GM12878 (cell line): ENCODE measurements around the gene MTMR10. TPM values are rescaled to one million over a fixed set of nuclear protein-coding genes. Genes with fewer than 3 reads are reported as not detected.

Experiments
- ATAC-seq: fragments of 200-7000 bp; cut with Tn5 transposase; 3 replicates; pipeline ENCODE4 v1.9.1; 2020; ENCODE audit warnings: mild to moderate bottlenecking, moderate library complexity
- BruUV-seq: library from RNA; stranded (reverse); fragments of 400-500 nt; replicated peaks from 2 replicates; lab custom pipeline; 2021; lab: Mats Ljungman, UMichigan
- CTCF ChIA-PET: fragments of 300-600 bp; sonication (Branson Sonifier 250); formaldehyde crosslinking; extraction: SDS; loops from one replicate; lab custom pipeline; 2021; ENCODE audit warnings: inconsistent platforms; lab: Yijun Ruan, JAX
- POLR2A ChIA-PET: fragments of 350-600 bp; formaldehyde crosslinking; extraction: SDS; loops from one replicate; lab custom pipeline; 2021; ENCODE audit warnings: inconsistent platforms; lab: Charles Lee
- RAD21 ChIA-PET: fragments of 300-600 bp; sonication (Branson Sonifier 250); formaldehyde crosslinking; loops from one replicate; lab custom pipeline; 2023; ENCODE audit warnings: antibody characterized with exemption; ENCODE audit not compliant: unreplicated experiment; lab: Charles Lee
- SMC1A ChIA-PET: fragments of 300-600 bp; sonication (Branson Sonifier 250); formaldehyde crosslinking; loops from one replicate; lab custom pipeline; 2023; ENCODE audit not compliant: unreplicated experiment, uncharacterized antibody; lab: Charles Lee
- DNase-seq: peaks from one replicate; pipeline ENCODE4 v3.0.0-alpha.2; 2011; ENCODE audit warnings: low read depth, low spot score
- FAIRE-seq: peaks from 3 replicates; lab custom pipeline; 2011; peaks lifted over from hg19 to GRCh38; lab: Jason Lieb, UNC
- H2AFZ ChIP-seq: 2 replicates; pipeline ENCODE4 v1.6.0; 2011; ENCODE audit warnings: low read depth, low read length, control low read depth; ENCODE audit not compliant: control insufficient read depth
- H3K27ac ChIP-seq: 2 replicates; pipeline ENCODE4 v1.5.1; 2011; ENCODE audit warnings: control low read depth; ENCODE audit not compliant: control insufficient read depth, insufficient read depth
- H3K27me3 ChIP-seq, 2 experiments: replicated peaks in 1 of 2; 2 replicates each; pipeline versions ENCODE4 v1.6.0 to v1.6.1; 2011; ENCODE audit warnings: low read length in 1 of 2; ENCODE audit not compliant: control insufficient read depth in 2 of 2, insufficient read depth in 2 of 2
- H3K36me3 ChIP-seq, 2 experiments: 2 replicates each; pipeline ENCODE4 v1.5.1; 2011; ENCODE audit warnings: low read length in 1 of 2; ENCODE audit not compliant: control insufficient read depth in 2 of 2, insufficient read depth in 2 of 2
- H3K4me1 ChIP-seq: 2 replicates; pipeline ENCODE4 v1.6.1; 2011; ENCODE audit warnings: mild to moderate bottlenecking, low read length, moderate library complexity, mixed read lengths; ENCODE audit not compliant: control insufficient read depth, insufficient read depth
- H3K4me2 ChIP-seq: 2 replicates; pipeline ENCODE4 v1.6.0; 2011; ENCODE audit warnings: control low read depth; ENCODE audit not compliant: control insufficient read depth, insufficient read depth
- H3K4me3 ChIP-seq: fragments of 200-600 bp; sonication (generic); 2 replicates; pipeline ENCODE4 v1.5.1; 2016
- H3K79me2 ChIP-seq: 2 replicates; pipeline ENCODE4 v1.6.0; 2011; ENCODE audit warnings: low read length; ENCODE audit not compliant: control insufficient read depth, insufficient read depth
- H3K9ac ChIP-seq: 2 replicates; pipeline ENCODE4 v1.8.0; 2011; ENCODE audit warnings: low read length, control low read depth, mixed read lengths; ENCODE audit not compliant: control insufficient read depth, insufficient read depth
- H3K9me3 ChIP-seq: replicated peaks from 3 replicates; pipeline ENCODE4 v1.5.1; 2011; ENCODE audit warnings: mild to moderate bottlenecking, low read length; ENCODE audit not compliant: control insufficient read depth, insufficient read depth
- H4K20me1 ChIP-seq: 2 replicates; pipeline ENCODE4 v1.6.0; 2011; ENCODE audit not compliant: control insufficient read depth, insufficient read depth
- IRF4 ChIP-seq: IDR thresholded peaks from 2 replicates; pipeline ENCODE4 v1.6.1; 2011; ENCODE audit warnings: low read depth, low read length
- RAD51 ChIP-seq: fragments of 450-650 bp; IDR thresholded peaks from 2 replicates; pipeline ENCODE4 v1.6.1; 2016; ENCODE audit warnings: moderate library complexity, mild to moderate bottlenecking, inconsistent platforms
- WGBS: methylation state at CpG from one replicate; pipeline ENCODE4 v1.1.6; 2016; ENCODE audit warnings: low lambda C conversion rate; ENCODE audit not compliant: insufficient replicate concordance, insufficient coverage; ENCODE audit errors: missing lambda C conversion rate; 5-methylcytosine and 5-hydroxymethylcytosine counted together
- in situ Hi-C: fragments of 300-500 bp; cut with MboI; formaldehyde crosslinking; loops from 9 replicates; pipeline ENCODE4 v1.14.3; 2018; ENCODE audit warnings: mixed read lengths
- intact Hi-C: fragments of 100-400 bp; cut with micrococcal nuclease; formaldehyde crosslinking; loops from one replicate; pipeline ENCODE4 v1.14.2; 2022; ENCODE audit not compliant: unreplicated experiment
- polyA plus RNA-seq, 11 experiments: library from polyadenylated mRNA; depleted of rRNA in 4 of 11; unstranded in 6 of 11; stranded (reverse) in 5 of 11; fragments of >200 nt; fragmentation: Nextera tagmentation in 4 of 11; fragmentation: Illumina TruSeq in 1 of 11; extraction: Ambion mirVana in 4 of 11; extraction: Trizol in 1 of 11; gene quantifications; 1 replicate in 1 of 11; 2 replicates in 10 of 11; pipeline versions ENCODE4 v1.2.1 to v1.2.3, GENCODE V29; 2011 to 2016; ENCODE audit warnings: inconsistent platforms in 2 of 11, missing spikeins in 2 of 11, low read depth in 1 of 11
- total RNA-seq, 4 experiments: library from RNA; depleted of rRNA in 3 of 4; stranded (reverse); fragments of >200 nt in 3 of 4; fragmentation: Illumina TruSeq in 1 of 4; extraction: Trizol in 1 of 4; gene quantifications; 2 replicates each; pipeline versions ENCODE4 v1.2.1 to v1.2.3, GENCODE V29; 2013 to 2021
- TF ChIP-seq, protein P1 (sequence below): fragments of 450-650 bp; IDR thresholded peaks from 2 replicates; pipeline ENCODE4 v1.6.1; 2017; ENCODE audit warnings: mild to moderate bottlenecking, moderate library complexity
- TF ChIP-seq, protein P2 (sequence below): IDR thresholded peaks from 2 replicates; pipeline ENCODE4 v1.6.1; 2012; ENCODE audit warnings: mild to moderate bottlenecking, low read depth, low read length
- TF ChIP-seq, protein P3 (sequence below): fragments of 450-650 bp; conservative IDR thresholded peaks from 2 replicates; pipeline ENCODE4 v1.6.1; 2017; ENCODE audit warnings: mild to moderate bottlenecking, moderate library complexity

The MTMR10 gene
- total and polyA plus RNA-seq, 10 of the 15 experiments (the other 5 are each of a cell fraction or from before 2014, with no cell fraction given): 1.9 to 13.6 (median 8.9) TPM

DNA sequence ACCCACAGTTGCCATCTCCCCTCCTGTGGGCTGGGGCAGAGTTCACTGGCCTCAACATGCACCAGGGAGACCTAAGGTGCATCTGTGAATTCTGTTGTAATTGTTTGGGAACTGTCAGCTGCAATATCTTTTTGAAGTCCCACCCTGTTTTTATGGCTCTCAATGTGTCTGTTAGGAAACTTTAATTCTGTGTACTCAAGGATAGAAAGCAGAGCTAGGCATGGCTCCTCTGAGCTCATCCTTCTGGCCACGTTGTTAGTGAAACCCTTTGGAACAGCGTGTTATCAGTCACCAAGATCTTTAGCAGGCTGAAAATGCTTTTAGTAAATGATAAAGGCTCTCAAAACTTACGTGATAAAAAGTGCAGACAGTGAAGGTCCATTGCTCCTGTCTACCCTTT lies 33.6 kb upstream of the MTMR10 start:
- no peak for ATAC-seq
- TF ChIP-seq, protein P1, sequence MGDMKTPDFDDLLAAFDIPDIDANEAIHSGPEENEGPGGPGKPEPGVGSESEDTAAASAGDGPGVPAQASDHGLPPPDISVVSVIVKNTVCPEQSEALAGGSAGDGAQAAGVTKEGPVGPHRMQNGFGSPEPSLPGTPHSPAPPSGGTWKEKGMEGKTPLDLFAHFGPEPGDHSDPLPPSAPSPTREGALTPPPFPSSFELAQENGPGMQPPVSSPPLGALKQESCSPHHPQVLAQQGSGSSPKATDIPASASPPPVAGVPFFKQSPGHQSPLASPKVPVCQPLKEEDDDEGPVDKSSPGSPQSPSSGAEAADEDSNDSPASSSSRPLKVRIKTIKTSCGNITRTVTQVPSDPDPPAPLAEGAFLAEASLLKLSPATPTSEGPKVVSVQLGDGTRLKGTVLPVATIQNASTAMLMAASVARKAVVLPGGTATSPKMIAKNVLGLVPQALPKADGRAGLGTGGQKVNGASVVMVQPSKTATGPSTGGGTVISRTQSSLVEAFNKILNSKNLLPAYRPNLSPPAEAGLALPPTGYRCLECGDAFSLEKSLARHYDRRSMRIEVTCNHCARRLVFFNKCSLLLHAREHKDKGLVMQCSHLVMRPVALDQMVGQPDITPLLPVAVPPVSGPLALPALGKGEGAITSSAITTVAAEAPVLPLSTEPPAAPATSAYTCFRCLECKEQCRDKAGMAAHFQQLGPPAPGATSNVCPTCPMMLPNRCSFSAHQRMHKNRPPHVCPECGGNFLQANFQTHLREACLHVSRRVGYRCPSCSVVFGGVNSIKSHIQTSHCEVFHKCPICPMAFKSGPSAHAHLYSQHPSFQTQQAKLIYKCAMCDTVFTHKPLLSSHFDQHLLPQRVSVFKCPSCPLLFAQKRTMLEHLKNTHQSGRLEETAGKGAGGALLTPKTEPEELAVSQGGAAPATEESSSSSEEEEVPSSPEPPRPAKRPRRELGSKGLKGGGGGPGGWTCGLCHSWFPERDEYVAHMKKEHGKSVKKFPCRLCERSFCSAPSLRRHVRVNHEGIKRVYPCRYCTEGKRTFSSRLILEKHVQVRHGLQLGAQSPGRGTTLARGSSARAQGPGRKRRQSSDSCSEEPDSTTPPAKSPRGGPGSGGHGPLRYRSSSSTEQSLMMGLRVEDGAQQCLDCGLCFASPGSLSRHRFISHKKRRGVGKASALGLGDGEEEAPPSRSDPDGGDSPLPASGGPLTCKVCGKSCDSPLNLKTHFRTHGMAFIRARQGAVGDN: no peak
- TF ChIP-seq, protein P2, sequence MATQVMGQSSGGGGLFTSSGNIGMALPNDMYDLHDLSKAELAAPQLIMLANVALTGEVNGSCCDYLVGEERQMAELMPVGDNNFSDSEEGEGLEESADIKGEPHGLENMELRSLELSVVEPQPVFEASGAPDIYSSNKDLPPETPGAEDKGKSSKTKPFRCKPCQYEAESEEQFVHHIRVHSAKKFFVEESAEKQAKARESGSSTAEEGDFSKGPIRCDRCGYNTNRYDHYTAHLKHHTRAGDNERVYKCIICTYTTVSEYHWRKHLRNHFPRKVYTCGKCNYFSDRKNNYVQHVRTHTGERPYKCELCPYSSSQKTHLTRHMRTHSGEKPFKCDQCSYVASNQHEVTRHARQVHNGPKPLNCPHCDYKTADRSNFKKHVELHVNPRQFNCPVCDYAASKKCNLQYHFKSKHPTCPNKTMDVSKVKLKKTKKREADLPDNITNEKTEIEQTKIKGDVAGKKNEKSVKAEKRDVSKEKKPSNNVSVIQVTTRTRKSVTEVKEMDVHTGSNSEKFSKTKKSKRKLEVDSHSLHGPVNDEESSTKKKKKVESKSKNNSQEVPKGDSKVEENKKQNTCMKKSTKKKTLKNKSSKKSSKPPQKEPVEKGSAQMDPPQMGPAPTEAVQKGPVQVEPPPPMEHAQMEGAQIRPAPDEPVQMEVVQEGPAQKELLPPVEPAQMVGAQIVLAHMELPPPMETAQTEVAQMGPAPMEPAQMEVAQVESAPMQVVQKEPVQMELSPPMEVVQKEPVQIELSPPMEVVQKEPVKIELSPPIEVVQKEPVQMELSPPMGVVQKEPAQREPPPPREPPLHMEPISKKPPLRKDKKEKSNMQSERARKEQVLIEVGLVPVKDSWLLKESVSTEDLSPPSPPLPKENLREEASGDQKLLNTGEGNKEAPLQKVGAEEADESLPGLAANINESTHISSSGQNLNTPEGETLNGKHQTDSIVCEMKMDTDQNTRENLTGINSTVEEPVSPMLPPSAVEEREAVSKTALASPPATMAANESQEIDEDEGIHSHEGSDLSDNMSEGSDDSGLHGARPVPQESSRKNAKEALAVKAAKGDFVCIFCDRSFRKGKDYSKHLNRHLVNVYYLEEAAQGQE: no peak
- TF ChIP-seq, protein P3, sequence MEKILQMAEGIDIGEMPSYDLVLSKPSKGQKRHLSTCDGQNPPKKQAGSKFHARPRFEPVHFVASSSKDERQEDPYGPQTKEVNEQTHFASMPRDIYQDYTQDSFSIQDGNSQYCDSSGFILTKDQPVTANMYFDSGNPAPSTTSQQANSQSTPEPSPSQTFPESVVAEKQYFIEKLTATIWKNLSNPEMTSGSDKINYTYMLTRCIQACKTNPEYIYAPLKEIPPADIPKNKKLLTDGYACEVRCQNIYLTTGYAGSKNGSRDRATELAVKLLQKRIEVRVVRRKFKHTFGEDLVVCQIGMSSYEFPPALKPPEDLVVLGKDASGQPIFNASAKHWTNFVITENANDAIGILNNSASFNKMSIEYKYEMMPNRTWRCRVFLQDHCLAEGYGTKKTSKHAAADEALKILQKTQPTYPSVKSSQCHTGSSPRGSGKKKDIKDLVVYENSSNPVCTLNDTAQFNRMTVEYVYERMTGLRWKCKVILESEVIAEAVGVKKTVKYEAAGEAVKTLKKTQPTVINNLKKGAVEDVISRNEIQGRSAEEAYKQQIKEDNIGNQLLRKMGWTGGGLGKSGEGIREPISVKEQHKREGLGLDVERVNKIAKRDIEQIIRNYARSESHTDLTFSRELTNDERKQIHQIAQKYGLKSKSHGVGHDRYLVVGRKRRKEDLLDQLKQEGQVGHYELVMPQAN: no peak
- no peak for TF ChIP-seq RAD51
- TF ChIP-seq IRF4: no peak
- DNase-seq: no peak
- H3K79me2 ChIP-seq: no peaks in the 10 kb centered on the region
- no peaks in the 10 kb centered on the region for H3K27me3 ChIP-seq
- SMC1A ChIA-PET: interaction anchor here (1.5 kb wide), 1 partner anchor 21 kb away, joined by 4 read pairs; no protein-coding TSS in a partner anchor
- no peaks in the 10 kb centered on the region for H3K36me3 ChIP-seq
- WGBS: 94% methylated on average over 3 of the region's 3 CpGs
- H3K9me3 ChIP-seq: no peaks in the 10 kb centered on the region; the same call in 2 of the 3 replicates
- in situ Hi-C loops: no loop called here
- no peaks in the 10 kb centered on the region for H4K20me1 ChIP-seq
- no peak for FAIRE-seq
- no peak overlapping the region for H2AFZ ChIP-seq
- intact Hi-C loops: no loop called here
- H3K4me3 ChIP-seq: no peak overlapping the region
- CTCF ChIA-PET: interaction anchor here (1.9 kb wide), 1 partner anchor 11 kb away, joined by 4 read pairs; no protein-coding TSS in a partner anchor
- H3K4me1 ChIP-seq: peaks cover 4% of the 10 kb centered on the region
- RAD21 ChIA-PET: interaction anchor here (1.6 kb wide), 1 partner anchor 11 kb away, joined by 4 read pairs; no protein-coding TSS in a partner anchor
- POLR2A ChIA-PET: no interaction called here
- H3K9ac ChIP-seq: no peak overlapping the region
- no peak overlapping the region for H3K4me2 ChIP-seq
- BruUV-seq: no TSS peak
- H3K27ac ChIP-seq: no peak overlapping the region
